Measurements from ENCODE around the gene PIP5K1B.

The PIP5K1B gene

DNA sequence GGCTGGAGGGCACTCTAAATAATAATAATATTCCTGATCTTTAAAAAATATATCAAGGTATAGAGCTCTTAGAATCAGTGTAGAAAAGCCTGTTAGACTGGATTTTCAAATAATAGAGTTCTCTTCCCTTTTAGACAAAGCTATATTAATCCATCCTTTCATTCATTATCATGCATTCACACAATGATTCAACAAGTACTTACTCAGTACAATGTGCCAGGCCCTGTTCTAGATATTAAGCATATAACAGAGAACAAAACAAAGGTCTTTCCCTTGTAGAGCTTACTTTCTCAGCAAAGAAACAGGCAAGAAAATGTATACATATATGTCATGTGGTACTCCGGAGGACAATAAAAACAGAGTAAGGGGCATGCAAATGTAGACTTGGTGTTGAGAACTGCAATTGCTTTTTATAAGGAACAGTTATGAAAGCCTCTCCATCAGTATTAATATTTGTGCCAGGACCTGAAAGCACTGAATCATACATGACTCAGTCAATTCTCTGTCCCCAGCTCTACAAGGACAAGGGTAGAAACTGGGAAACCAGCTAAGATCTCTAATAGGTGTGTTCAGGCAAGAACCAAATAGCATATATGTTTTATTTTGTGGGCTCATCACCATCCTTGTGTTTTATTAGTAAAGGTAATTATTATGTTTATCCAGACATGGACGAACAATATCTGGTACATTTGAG, 72.2 kb downstream of the PIP5K1B start:
- no peak for DNase-seq

DNA sequence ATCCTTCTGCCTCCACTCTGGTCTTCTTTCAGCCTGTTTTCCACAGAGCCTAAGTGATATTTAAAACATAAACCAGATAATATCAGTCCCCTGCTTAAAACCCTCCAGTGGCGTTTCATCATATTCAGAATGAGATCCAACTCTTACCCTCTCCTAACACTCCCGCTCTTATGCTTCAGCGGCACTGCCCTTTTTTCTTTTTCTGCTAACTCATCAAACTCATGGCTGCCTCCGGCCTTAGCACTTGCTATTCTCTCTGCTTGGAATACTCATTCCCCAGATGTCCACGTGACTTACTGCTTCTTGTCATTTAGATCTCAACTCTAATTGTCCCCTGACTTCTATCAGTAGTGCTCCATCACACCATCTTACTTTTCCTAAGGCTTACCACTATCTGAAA, 73.6 kb downstream of the PIP5K1B start:
- no peak for DNase-seq

DNA sequence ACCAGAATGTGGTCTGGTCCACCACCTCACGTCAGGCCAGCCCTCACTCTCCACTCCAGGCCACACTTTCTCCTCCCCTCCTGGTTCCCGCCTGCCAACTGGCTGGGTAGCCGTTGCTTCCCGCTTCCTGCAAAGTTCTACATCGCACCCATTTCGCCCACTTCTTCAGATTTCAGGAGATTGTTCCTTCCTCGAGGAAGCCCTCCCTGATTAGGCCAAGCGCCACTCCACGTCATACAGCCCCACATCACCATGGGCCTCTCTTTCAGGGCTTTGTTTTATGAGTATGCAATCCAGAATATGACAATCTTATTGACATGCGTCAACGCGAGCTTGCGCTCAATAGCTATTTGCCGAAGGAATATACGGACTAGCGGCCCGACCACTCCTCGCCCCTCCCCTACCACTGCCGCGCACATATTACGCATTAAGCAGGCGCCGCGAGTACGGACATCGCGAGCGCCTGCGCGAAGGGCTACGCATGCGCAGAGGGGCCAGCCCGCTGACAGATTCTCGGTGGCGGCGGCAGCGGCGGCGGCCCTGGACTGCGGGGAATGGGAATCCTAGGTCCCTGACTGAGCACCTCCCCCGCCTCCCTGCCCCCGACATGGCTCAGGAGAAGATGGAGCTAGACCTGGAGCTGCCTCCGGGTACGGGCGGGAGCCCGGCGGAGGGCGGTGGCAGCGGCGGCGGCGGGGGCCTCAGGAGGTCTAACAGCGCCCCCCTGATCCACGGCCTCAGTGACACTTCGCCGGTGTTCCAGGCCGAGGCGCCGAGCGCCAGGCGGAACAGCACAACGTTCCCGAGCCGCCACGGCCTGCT, 74.7 kb downstream of the PIP5K1B start:
- DNase-seq: peak; percentile 96

DNA sequence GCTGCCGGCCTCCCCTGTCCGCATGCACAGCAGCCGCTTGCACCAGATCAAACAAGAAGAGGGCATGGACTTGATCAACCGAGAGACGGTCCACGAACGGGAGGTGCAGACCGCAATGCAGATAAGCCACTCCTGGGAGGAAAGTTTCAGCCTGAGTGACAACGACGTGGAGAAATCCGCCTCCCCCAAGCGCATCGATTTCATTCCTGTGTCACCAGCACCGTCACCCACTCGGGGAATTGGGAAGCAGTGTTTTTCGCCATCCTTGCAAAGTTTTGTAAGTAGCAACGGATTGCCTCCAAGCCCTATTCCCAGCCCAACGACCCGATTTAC, 75.3 kb downstream of the PIP5K1B start:
- no peak for DNase-seq

DNA sequence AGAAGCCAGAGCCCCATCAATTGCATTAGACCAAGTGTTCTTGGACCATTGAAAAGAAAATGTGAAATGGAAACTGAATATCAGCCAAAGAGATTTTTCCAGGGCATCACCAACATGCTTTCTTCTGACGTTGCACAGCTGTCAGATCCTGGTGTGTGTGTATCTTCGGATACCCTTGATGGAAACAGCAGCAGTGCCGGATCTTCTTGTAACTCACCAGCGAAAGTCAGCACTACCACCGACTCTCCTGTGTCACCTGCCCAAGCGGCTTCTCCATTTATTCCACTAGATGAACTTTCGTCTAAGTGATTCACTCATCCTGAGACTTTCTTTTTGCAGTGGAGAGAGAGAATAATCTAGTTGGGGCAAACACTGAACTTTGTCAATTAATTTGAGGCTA, 75.7 kb downstream of the PIP5K1B start:
- no peak for DNase-seq

DNA sequence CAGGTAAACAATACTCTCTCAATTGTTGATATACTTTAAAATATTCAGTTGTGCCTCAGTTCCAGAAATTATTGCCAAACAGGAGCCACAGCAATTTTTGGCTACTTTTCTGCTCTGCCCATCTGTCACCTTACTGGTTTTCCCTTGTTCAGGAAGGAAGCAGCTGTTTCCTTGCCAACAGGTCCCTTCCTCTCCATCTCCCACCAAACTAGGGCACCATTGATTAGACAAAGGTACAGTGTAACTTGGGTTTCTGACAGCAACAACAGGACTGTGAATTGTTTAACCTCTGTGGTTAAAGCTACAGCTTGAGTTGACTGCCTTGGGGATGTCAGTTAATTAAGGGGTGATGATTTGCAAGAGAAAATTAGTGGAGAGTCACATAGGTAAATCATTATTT, 76.9 kb downstream of the PIP5K1B start:
- no peak for DNase-seq

DNA sequence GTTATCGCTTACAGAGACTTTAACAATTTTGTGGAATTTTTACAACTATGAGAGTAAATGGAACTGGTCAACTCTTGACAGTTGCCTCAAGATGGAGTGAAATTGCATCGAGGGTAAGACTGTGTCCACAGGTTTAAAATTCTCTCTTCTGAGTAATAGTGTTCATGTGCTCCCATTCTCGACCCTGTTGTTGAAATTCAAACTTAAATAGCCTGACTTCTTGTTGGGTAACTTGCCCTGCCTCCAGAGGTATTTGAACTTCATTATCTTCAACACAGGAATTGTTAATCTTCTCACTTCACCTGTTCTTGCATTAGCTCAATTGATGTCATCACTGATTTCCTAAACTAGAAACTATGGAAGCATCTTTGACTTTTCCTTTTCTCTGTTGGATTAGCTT, 77.5 kb downstream of the PIP5K1B start:
- DNase-seq: no peak

DNA sequence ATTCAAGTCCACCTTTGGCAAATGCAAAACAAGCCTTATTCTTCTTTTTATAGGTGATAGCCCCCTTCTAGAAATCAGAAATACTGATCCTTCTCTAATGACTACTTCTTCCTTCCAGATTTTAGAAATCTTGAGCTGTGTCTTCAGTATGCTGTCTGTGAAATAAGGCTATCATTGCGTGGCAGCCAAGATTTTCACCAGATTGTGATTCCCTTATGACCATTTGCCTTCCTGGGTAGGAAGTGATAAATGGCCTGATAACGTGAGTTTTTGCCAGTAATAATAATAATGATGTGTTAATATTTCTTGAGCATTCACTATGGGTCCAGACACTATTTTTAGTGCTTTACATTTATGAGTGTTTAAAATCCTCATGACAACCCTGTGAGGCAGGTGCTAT, 80.9 kb downstream of the PIP5K1B start:
- DNase-seq: no peak

DNA sequence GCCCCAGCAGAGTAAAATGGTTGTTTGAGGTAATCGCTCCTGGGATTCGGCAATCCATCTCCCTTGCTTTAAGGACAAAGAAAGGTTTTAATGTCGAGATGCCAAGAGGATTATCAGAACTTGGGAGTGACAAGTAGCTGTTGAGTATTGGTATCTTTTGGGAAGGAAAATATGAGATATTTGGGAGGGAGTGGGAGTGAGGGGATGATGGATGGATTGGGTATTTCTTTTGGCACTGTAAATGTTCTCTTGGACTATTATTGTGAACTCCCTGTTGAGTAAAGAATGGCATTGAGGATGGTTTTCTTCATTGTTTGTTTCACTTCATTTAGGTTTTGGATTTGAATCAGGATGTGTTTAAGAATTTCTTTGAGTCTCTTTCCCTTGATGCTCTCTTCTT, 86.1 kb downstream of the PIP5K1B start:
- DNase-seq: no peak

DNA sequence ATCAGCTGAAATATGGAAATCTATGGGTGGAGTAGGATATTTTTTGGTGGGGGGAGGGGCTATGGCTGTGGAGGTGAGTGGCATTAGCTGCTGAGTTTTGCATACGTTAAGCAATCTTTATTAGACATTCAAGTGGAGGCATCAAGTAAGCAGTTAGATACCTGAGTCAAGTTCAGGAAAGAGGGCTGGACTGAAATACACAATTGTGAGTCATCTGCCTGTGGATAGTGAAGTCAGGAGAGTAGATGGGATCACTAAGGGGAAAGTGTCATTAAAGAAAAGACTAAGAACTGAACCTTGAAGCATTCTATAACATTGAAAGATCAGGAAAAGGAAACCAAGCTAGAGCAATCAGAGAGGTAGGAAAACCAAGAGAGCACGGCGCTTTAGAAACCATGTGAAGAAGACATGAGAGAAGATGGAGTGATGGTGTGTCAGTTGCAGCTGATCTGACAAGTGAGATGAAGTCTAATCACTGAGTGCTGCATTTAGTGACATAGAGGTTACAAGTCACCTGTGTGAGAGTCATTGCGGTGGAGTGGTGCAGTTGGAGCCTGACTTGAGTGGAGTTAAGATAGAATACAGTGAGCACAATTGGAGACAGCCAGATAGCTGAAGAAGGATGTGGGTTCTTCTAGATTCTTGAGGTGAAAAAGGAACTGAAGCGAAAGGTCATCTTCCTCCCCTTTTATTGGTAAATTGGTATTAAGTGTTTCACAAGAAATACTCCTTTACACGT, 88.7 kb downstream of the PIP5K1B start:
- DNase-seq: no peak

DNA sequence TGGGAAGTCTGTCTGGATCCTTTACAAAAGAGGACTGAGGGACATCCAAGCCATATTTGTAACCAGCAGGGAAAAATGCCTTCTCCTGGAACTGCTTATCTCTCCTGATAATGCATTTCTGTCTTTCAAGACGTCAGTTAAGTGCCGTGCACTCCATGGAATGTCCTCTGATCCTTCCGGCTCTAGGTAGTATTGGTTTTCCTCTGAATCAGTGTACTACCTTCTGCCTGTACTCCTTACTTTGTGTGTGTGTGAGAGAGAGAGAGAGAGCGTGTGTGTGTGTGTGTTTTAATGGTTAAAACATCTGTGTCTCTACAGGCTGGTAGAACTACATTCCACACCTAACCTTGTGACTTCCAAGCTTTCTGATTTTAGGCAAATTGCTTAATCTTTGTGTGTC, 89.9 kb downstream of the PIP5K1B start:
- DNase-seq: no peak

DNA sequence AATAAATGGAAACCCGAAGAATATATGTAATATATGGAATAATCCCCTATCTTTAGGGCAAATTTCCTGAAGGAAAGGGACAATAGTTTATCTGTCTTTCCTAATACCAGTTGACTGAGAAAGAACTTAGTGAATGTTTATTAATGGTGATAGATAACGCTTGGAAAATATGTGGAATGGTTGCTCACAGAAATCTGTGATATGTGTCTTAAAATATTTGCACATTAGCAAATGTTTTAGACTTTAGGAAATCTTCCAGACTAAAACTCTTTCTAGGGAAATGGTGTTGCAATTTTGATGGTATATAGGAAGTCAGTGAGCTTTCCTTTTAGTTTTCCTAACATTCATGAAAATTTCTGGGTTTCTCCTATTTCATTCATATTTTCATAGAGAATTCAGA, 90.4 kb downstream of the PIP5K1B start:
- DNase-seq: no peak

DNA sequence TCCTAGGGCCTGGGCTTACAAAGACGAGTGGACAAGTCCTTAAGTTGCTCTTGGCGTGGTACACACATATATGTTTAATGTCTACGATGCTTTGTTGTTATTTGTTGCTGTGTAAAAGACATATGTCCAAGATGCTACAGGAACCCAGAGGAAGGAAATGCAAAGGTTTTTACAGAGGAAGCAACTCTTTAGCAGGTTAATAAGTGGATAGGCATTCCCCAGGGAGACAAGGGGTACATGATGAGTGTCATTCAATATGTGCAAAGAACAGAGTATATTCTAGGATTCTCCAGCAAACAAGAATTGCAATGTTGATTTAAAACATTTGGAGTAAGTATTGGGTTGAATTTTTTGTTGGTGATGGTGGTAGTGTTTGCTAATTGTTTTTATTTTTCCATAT, 92.1 kb downstream of the PIP5K1B start:
- no peak for DNase-seq

DNA sequence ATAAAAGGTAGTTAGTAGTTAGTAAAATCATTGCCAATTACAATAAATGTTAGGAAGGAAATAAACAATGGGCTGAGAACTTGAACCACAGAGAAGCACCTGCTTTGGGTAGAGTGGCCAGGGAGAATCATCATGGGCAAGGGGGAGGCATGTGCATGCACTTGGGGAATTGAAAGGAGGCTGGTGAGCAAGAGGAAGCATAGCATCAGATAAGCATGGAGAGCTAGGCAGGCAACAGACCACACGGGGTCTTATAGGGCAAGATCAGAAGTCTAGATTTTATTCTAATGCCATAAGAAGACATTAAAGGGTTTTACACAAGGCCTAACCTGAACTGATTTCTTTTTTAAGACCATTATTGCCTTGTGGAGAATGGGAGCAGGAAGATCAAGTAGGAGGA, 93.4 kb downstream of the PIP5K1B start:
- DNase-seq: no peak

DNA sequence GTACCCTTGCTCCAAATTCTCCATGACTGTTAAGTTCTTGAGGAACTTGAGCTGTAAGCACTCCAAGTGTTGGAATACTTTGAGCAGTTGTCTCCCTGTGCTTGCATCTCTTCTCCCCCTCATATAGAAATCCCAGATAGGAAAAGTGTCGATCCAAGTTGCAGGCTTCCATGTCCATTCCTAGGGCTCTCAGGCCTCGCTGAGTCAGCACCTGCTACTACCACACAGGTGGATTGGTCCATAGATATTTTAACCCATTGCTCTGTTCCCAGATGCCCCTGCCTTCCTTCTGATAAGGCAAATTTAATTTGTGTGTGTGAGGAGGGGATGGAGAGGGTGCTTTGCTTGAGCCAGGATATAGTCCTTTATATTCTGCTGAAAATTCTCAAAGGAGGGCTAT, 95.8 kb downstream of the PIP5K1B start:
- no peak for DNase-seq

DNA sequence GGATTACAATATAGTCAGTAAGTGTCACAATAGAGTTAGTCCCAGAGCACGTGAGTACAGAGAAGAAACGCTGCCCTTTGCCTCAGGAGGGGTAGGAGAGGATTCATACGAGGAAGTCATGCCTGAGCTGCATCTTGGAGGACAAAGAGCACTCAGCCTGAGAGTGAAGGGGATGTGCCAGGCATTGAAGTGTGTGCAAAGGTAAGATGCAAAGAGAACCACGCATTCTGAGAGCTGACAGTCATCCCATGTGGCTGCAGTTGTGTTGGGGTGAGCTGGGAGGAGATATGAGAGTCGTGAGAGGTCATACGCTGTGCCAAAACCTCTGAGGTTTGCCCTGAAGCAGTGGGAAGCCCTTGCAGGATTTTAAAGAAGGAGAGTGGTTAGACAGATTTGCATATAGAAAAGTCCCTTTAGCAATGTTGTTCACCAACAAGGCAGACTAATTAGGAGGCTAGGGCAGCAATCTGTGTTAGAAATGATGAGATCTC, 97.5 kb downstream of the PIP5K1B start:
- DNase-seq: no peak

DNA sequence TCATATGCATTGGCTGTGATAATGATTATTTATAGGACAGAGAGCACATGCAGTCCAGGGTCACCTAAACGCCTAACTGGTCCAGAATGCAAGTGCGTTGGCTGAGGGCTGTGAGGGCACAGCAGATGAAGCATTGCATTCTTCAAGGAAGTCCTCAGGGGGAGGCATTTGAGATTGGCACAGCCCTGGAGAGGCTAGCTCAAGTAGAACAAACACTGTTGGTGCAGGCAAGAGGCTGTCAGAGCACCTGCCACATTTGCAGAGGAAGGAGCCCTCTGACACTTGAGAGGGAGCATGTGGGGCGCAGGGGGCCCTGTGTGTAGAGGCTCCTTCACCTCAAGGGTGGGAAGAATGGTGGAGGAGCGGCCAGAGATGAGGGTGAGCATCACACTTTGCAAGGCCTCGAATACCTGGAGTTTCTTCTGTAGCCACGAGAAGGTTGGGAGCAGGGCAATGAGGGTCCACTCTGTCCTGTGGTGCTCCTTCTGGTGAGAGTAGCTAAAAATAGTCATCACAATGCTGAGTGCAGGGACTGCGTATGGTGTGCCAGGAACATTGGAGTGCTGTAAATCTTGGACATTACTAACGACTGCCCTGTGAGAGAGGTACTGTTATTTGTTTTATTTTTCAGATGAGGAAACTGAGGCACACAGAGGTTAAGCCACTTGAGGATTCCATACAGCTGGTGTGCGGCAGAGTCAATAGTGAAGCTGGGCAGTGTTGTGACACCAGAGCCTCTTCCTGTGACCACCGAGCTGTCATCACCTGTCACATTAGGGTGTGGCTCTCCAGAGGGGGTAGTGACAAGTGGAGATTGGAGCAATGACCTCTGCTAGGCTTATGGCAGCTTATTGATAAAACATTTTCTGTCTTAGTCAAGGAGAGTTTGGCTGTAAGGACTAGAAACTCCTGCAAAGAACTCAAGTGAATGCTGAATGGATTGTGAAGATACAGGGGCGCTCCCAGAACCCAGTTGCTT, 100.2 kb downstream of the PIP5K1B start:
- no peak for DNase-seq

DNA sequence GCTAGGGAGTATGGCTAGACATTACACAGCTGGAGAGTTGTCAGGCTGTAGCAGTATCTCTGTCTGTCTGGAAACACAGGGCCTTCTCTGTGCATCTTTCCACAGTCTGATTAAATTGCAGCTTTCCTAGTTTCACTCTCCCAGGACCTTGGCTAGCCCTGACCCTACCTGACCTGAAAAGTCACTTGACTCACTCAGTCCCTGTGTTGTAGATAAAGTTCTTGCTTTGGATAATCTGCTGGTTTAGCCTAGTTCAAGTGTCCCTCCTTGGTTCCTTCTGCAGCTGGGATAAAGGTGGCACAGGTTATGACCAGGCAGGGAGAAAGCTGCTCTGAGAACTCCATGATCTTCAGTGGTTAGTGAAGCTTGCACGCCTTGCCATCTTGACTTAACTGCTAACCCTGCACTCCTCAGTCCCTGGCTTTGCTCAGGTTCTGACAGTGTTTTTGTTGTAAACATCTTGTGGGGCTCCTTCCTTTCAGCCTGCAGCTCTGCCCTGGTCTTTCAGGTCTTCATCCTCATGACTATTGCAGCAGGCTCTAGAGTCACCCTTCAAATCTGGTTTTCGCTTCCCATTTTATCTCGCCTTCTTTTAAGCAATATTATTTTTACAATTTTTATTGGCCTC, 101.0 kb downstream of the PIP5K1B start:
- no peak for DNase-seq

DNA sequence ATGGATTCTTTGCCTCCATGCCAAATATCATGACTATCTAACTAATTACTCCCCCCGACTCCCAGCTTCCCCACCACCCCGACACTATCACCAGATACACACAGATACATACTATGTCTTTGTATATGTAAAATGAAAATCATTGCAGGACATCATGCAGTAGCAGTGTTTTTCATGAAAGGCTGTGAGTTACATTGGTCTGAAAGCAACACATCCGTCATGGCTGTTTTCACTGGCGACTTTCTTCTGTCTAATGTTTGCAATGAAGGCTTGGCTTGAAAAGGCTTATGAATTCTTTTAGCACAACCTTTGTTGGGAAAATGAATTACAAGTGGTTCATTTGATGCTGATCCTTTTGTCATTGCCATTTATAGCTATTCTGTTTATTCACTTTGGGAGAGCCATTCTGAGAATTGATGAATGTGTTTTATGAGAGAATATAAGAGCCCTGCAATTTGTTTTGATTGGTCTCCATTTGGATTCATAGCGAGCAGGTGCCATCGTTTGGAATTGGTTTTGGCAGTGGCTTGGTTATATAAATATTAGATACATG, 103.4 kb downstream of the PIP5K1B start:
- no peak for DNase-seq

DNA sequence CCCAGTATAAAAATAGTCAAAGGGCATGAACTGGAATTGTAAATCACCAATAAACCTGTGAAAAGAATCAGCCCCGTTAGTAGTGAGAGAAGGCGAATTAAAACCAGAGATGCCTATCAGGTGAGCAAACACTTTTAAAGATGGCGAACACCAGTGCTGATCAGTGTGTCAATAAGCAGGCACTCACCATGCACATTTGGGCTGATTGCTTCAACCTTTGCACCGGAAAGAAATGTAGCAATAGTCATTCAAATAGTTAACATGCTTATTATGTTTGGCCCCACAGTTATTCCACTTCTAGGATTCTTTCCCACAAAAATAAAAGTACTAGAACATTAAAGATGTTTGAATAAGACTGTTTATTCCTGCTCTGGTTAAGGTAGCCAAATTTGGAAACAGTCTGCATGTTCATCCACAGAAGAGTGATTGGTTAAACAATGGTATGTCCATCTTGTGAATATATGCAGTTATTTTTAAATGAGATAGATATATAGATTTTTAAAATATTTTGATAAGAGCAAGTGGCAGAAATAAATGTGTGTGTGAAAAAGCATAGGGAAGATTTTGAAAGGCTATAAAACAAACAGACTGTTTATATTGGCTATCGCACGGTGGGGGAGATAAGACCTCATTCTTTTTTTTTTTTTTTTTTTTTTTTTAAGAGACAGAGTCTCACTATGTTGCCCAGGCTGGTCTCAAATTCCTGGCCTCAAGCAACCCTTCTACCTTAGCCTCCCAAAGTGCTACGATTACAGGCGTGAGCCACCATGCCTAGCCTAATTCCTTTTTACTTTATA, 112.2 kb downstream of the PIP5K1B start:
- DNase-seq: no peak

DNA sequence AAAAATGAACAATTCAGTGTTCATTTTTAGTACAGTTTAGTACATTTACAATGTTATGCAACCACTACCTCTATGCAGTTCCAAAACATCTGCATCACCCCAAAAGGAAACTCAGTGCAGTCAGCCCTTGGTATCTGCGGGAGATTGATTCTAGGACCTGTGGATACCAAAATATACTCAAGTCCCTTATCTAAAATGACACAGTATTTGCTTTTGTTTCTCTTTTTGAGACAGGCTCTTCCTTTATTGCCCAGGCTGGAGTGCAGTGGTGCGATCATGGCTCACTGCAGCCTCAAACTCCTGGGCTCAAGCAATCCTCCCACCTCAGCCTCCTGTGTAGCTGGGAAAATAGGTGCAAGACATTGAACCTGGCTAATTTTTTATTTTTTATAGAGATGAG, 114.0 kb downstream of the PIP5K1B start:
- DNase-seq: no peak

Data from fibroblast of skin of scalp (primary cell).